Activated CD8-positive, alpha-beta memory T cell treated with anti-CD3 and anti-CD28 coated beads, Interleukin-2, amount 50 U/mL, for 24 hours (primary cell): ENCODE results near the gene IL17B.
"Not testable (repeated sequence)": the region's sequence is repeated elsewhere in the genome, so short reads cannot be mapped to it uniquely, and the experiment has no call there.

ENCODE experiments used
- DNase-seq: peaks from one replicate; pipeline ENCODE4 v3.0.0-alpha.2; 2020; ENCODE audit errors: extremely low read depth

The IL17B gene

GRCh38 chr5:149400304-149400703, 21.2 kb upstream of the IL17B start:
- DNase-seq, result no peak

- no peak for DNase-seq
Measured at GRCh38 chr5:149399775-149400174, 20.7 kb upstream of the IL17B start.

GRCh38 chr5:149398747-149399266, 19.7 kb upstream of the IL17B start:
- not testable (repeated sequence) for DNase-seq

- DNase-seq, result no peak
Measured at GRCh38 chr5:149397530-149397929, 18.4 kb upstream of the IL17B start.

GRCh38 chr5:149394996-149395395, 15.9 kb upstream of the IL17B start:
- not testable (repeated sequence) for DNase-seq

- DNase-seq, result no peak
Measured at GRCh38 chr5:149392718-149393117, 13.6 kb upstream of the IL17B start.

- DNase-seq, result no peak
Measured at GRCh38 chr5:149391524-149391923, 12.4 kb upstream of the IL17B start.

GRCh38 chr5:149391076-149391475, 12.0 kb upstream of the IL17B start:
- not testable (repeated sequence) for DNase-seq

GRCh38 chr5:149389552-149390495, 10.7 kb upstream of the IL17B start:
- DNase-seq, result no peak

- no peak for DNase-seq
Measured at GRCh38 chr5:149388498-149389190, 9.6 kb upstream of the IL17B start.

GRCh38 chr5:149387982-149388381, 8.9 kb upstream of the IL17B start:
- DNase-seq, result no peak

GRCh38 chr5:149387081-149387631, 8.1 kb upstream of the IL17B start:
- DNase-seq, result no peak

- DNase-seq, result no peak
Measured at GRCh38 chr5:149386166-149386565, 7.1 kb upstream of the IL17B start.

GRCh38 chr5:149383399-149383798, 4.3 kb upstream of the IL17B start:
- DNase-seq, result no peak

- DNase-seq, result no peak
Measured at GRCh38 chr5:149382517-149383220, 3.6 kb upstream of the IL17B start.

- peak; percentile 28 for DNase-seq
Measured at GRCh38 chr5:149381986-149382338, 2.9 kb upstream of the IL17B start.

GRCh38 chr5:149381261-149381985, 2.3 kb upstream of the IL17B start:
- no peak for DNase-seq

GRCh38 chr5:149380466-149381121, 1.5 kb upstream of the IL17B start:
- DNase-seq, result no peak

- no peak for DNase-seq
Measured at GRCh38 chr5:149379818-149380374, 804 bp upstream of the IL17B start.

GRCh38 chr5:149378241-149378820, 761 bp downstream of the IL17B start:
- no peak for DNase-seq
